ENCODE data around the gene CKB. TPM values are rescaled to one million over a fixed set of nuclear protein-coding genes. Genes with fewer than 3 reads are reported as not detected.
"Not testable (repeated sequence)": the region's sequence is repeated elsewhere in the genome, so short reads cannot be mapped to it uniquely, and the experiment has no call there.

The CKB gene
- total RNA-seq, 1 donor from 2014 or later = 278 TPM

- not testable (repeated sequence) for DNase-seq
Observed at GRCh38 chr14:103512180-103512579, 10.4 kb downstream of the CKB start.

GRCh38 chr14:103510724-103511693 is 11.6 kb downstream of the CKB start:
- DNase-seq = no peak

GRCh38 chr14:103509864-103510723 is 12.5 kb downstream of the CKB start:
- no peak for DNase-seq

GRCh38 chr14:103508521-103509329 is 13.9 kb downstream of the CKB start:
- DNase-seq = no peak

GRCh38 chr14:103507751-103508150 is 14.9 kb downstream of the CKB start:
- no peak for DNase-seq

GRCh38 chr14:103504991-103505565 is 17.6 kb downstream of the CKB start:
- DNase-seq = no peak

- DNase-seq = no peak
Observed at GRCh38 chr14:103503296-103503695, 19.3 kb downstream of the CKB start.

- no peak for DNase-seq
Observed at GRCh38 chr14:103502877-103503276, 19.8 kb downstream of the CKB start.

- peak; percentile 52 for DNase-seq
Observed at GRCh38 chr14:103501921-103502669, 20.5 kb downstream of the CKB start.

- no peak for DNase-seq
Observed at GRCh38 chr14:103501041-103501870, 21.4 kb downstream of the CKB start.

- DNase-seq = peak; percentile 83
Observed at GRCh38 chr14:103500148-103500990, 22.3 kb downstream of the CKB start.

GRCh38 chr14:103499709-103500108 is 22.9 kb downstream of the CKB start:
- no peak for DNase-seq

GRCh38 chr14:103496776-103497175 is 25.9 kb downstream of the CKB start:
- DNase-seq = no peak

GRCh38 chr14:103495854-103496253 is 26.8 kb downstream of the CKB start:
- DNase-seq = no peak

GRCh38 chr14:103492156-103492925 is 30.3 kb downstream of the CKB start:
- DNase-seq = no peak

GRCh38 chr14:103491691-103492090 is 30.9 kb downstream of the CKB start:
- DNase-seq = no peak

GRCh38 chr14:103489621-103490020 is 33.0 kb downstream of the CKB start:
- no peak for DNase-seq

GRCh38 chr14:103488960-103489359 is 33.7 kb downstream of the CKB start:
- no peak for DNase-seq

Measured in occipital lobe (tissue), 2 donors.